ENCODE measurements around the gene MRPL36.
A peak's percentile ranks its signal among the peaks of the same experiment; 100 is the strongest.
"Not testable (repeated sequence)": the region's sequence is repeated elsewhere in the genome, so short reads cannot be mapped to it uniquely, and the experiment has no call there.

MRPL36 gene

DNA sequence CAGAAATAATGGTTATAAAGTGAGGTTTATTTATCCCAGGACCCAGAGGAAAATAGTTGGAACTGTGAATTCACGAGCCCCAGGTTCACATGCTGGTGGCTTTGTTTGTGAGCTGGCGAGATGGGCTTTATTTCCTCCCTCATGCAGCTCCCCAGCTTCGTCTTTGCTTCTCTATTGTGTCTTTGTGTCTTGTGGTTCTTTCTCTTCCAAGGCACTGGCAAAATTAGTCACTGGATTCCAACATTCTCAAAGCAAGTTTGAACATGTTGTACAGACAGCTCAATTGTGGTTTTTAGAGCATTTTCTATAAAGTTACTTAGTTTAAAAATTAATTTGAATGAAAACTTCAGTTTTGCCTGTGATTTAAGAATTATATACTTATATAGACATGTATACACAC lies 8.8 kb upstream of the MRPL36 start:
- Mint-ChIP-seq H3K27ac (no peak overlapping the region), H3K4me1 (peaks cover 41% of the 10 kb centered on the region), H3K27me3 (no peaks in the 10 kb centered on the region), H3K9me3 (no peaks in the 10 kb centered on the region), H3K4me3 (no peak overlapping the region)
- no peak for DNase-seq
- no peak for ATAC-seq

DNA sequence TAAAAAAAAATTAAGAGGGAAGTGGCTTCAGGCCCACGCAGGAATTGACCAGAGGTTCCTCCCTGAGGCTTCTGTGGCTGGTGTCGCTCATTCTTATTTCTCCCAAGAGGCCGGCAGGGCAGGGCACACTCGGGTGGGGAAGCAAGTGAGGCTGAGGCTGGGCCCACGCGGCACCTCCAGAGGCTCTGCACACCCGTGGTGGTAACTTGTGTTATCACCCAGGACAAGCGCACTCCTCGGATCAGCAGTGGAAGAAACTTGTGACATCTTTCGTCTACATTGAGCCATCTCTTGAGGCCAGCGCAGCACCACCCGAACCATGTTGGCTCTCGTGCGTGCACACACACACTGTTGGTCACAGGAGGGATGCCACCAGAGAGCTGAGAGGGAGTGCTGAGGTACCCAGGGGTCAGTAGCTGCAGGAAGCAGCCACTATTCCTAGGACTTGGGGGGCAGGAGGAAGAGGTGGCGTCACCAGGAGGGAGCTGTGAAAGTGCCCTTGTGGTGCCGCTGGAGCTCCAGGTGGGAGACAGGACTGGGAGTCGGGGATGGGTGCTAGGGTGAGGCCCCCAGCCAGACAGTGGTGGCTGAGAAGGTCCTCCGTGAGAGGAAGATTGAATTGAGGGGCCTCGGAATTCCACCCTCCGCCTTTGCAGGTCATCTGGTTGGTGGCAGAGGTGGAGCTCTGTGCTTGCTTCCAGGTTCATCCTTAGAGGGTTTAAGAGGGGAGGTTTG lies 8.0 kb upstream of the MRPL36 start:
- peaks cover 49% of the 10 kb centered on the region for H3K4me1 Mint-ChIP-seq
- no peaks in the 10 kb centered on the region for H3K27me3 Mint-ChIP-seq
- no peak for ATAC-seq
- no peak overlapping the region for H3K27ac Mint-ChIP-seq
- no peaks in the 10 kb centered on the region for H3K9me3 Mint-ChIP-seq
- no peak overlapping the region for H3K4me3 Mint-ChIP-seq
- DNase-seq: no peak

DNA sequence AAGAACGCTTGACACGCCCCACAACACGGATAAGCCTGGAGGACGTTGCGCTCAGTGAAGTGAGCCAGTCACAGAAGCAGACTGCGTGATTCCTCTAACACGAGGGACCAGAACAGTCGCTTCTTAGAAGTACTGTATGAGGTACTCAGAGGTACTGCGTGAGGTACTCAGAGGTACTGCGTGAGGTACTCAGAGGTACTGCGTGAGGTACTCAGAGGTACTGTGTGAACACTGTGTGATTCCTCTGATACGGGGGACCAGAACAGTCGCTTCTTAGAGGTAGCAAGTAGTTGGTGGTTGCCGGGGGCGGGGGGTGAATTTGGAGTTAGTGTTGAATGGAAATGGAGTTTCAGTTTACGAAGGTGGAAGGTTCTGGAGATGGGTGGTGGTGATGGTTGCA lies 7.3 kb upstream of the MRPL36 start:
- Mint-ChIP-seq H3K9me3 (no peaks in the 10 kb centered on the region), H3K27me3 (no peaks in the 10 kb centered on the region), H3K4me3 (no peak overlapping the region), H3K27ac (no peak overlapping the region), H3K4me1 (peaks cover 56% of the 10 kb centered on the region)
- no peak for DNase-seq
- ATAC-seq: peak; percentile 69

DNA sequence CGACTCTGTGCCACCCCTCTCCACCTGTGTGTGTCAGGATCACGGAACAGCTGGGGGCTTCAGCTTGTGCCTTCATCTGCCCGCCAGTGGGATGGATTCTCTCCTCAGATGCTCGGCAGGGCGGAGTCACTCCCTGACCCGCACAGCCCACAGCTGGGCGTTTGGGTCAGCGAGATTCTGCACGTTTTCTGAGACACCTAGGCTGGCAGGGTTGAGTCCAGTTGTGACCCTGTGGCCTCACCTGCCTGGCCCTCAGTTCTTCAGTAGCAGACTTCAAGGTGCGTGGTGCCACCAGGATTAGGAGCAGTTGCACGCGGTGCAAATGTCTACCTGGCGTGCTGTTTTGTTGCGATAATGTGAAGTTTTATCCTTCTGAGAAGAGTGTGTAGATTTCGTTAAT lies 6.6 kb upstream of the MRPL36 start:
- Mint-ChIP-seq H3K27me3 (no peaks in the 10 kb centered on the region), H3K9me3 (no peaks in the 10 kb centered on the region), H3K4me1 (peaks cover 58% of the 10 kb centered on the region), H3K27ac (peak overlapping the region in 1 of 2 donors; percentile 19), H3K4me3 (no peak overlapping the region)
- ATAC-seq (no peak), DNase-seq (no peak)

DNA sequence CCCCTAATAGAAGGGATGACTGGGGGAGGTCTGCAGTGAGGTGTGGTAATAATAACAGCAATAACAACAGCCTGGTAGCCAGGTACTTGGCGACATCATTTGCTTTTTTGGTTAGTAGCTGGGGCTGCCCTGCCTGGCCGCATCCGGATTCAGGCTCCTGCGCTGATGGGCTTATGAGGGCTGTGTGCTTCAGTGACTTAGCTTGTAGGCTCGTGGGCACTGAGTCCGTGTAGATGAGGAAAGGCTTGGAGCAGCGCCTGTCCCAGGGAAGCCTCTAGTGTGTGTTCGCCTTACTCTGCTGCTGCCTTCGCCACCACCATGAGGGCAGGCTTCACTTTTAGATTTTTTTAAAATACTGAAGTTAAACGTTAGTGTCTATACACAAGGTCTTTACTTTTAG lies 6.1 kb upstream of the MRPL36 start:
- H3K9me3 Mint-ChIP-seq: no peaks in the 10 kb centered on the region
- DNase-seq: no peak
- no peak for ATAC-seq
- H3K4me3 Mint-ChIP-seq: no peak overlapping the region
- peaks cover 58% of the 10 kb centered on the region for H3K4me1 Mint-ChIP-seq
- H3K27ac Mint-ChIP-seq: no peak overlapping the region
- no peaks in the 10 kb centered on the region for H3K27me3 Mint-ChIP-seq

DNA sequence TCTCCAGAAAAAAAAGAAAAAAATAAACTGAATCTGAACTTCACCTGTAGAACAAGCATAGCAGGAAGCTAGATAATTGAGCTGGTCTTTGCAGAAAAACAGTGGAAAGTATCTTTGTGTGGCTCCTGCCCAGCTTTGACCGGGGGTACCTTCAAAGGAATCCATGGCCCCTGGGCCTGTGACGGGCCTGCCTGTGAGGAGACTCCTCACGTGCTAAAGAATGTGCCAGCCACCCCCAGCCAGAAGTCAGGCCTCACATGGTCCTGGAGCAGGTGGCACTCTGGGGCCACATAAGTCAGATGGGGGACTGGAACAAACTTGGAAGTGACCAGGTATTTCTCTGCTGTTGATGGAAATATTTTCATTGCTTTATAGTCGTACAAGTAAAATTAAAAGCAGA lies 5.7 kb upstream of the MRPL36 start:
- no peak for DNase-seq
- Mint-ChIP-seq H3K4me1 (peaks cover 58% of the 10 kb centered on the region), H3K9me3 (no peaks in the 10 kb centered on the region), H3K27me3 (no peaks in the 10 kb centered on the region), H3K27ac (no peak overlapping the region), H3K4me3 (no peak overlapping the region)
- ATAC-seq: no peak

DNA sequence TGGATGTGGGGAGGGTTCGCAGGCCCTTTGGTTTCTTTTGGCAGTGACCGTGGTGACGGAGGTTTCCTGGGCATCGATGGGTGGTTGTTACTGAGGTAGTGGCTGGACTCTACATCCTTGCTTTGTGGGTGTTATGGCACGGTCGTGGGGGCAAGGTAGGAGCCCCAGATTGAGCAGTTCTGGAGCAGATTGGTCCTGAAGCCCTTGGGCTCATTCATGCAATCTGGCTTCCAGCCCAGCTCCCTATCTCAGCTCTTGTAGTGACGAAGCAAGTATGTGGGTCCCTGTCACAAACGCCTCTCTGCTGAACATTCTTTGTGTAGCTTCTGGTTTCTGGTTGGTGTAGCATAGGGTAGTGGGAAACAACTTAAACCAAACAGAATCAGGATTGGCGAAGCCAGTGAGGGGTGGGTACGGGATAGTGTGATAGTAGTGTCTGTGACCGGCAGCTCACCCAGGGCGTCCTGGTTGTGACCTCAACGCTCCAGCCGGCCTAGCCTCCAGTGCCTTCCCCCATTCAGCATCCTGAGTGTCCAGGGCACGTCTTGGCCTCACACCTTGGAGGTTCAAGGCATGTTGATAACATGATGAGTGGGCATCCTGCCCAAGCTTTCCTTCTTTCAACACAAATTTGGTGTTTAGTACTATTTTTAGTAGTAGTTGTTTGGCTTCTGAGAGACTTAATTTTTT lies 4.5 kb upstream of the MRPL36 start:
- Mint-ChIP-seq H3K27ac (peak overlapping the region in 1 of 2 donors; percentile 10), H3K4me3 (no peak overlapping the region), H3K27me3 (no peaks in the 10 kb centered on the region), H3K4me1 (peaks cover 56% of the 10 kb centered on the region), H3K9me3 (no peaks in the 10 kb centered on the region)
- ATAC-seq: no peak
- no peak for DNase-seq

DNA sequence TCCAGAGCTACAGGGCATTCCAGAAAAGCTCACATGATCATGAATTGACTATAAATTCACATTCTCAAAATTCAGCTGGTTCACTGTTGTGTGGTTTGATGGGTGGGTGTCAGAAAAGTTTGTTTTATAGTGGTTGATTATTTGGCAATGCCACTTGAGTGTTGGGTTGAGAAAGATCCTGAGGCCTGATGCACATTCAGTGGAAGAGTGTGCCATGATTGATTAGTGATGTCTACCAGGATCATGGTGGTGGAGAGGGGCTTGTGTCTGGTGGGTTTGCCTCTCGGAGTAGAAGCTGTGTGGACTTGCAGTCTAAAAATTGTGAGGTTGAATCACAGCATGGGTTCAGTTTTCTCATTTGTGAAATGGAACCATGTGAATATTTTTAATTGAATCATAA lies 3.6 kb upstream of the MRPL36 start:
- DNase-seq (no peak), ATAC-seq (no peak)
- Mint-ChIP-seq H3K27me3 (no peaks in the 10 kb centered on the region), H3K27ac (no peak overlapping the region), H3K4me1 (peaks cover 57% of the 10 kb centered on the region), H3K4me3 (peak overlapping the region in 1 of 2 donors; percentile 92), H3K9me3 (no peaks in the 10 kb centered on the region)

DNA sequence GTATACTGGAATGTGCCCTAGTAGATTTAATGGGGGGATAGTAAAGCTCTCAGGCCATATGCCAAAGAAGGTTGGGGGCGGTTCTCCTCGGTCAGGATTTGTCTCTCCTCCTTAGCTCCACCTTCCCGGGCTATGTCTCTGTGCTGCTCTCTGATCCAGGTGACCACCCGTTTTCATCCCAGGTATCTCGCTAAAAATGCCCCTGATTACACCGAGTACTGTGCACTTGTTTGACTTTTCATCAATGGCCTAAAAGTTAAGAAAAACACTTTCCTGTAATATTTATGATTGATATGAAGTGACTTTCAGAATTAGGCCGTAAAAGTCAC lies 2.3 kb upstream of the MRPL36 start:
- Mint-ChIP-seq H3K4me1 (peaks cover 59% of the 10 kb centered on the region), H3K27me3 (no peaks in the 10 kb centered on the region), H3K27ac (peak overlapping the region; percentile 59 to 85), H3K4me3 (peak overlapping the region; percentile 92 to 97), H3K9me3 (no peaks in the 10 kb centered on the region)
- DNase-seq (no peak), ATAC-seq (no peak)

DNA sequence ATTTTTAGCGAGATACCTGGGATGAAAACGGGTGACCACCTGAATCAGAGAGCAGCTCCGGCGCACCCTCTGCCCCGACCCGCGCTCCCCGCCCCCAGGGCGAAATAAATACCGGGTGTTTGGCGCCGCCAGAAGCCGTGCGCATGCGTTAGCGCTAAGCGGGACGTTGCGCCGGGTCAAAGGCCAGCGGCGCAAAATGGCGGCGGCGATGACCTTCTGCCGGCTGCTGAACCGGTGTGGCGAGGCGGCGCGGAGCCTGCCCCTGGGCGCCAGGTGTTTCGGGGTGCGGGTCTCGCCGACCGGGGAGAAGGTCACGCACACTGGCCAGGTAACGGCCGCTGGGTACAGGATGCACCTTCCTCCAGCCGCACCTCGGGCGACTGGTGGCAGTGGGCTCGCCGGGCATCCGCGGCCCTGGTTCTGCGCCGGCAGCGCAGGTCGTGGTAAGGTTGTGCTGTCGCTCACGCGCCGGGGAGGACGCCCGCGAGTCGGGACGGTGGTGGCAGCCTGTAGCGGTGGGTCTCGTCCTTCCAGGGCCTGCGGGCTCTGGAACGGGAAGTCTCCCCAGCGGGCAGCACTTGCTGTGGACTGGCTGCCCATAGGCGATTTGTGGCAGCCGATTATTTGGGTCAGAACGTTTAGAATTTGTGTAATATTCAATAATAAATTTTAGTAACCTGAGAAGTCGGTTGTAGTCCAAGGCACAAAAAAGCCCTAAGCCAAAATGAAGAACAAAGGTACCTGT lies 1.8 kb upstream of the MRPL36 start, which contains the start of gene NDUFS6:
TSS of gene NDUFS6 (plus strand) at position 186 of the 745 bp plus-strand sequence. CDS start at position 197, 11 bp downstream.
- peak; percentile 67 for ATAC-seq
- Mint-ChIP-seq H3K9me3 (no peaks in the 10 kb centered on the region), H3K4me1 (peaks cover 62% of the 10 kb centered on the region)

DNA sequence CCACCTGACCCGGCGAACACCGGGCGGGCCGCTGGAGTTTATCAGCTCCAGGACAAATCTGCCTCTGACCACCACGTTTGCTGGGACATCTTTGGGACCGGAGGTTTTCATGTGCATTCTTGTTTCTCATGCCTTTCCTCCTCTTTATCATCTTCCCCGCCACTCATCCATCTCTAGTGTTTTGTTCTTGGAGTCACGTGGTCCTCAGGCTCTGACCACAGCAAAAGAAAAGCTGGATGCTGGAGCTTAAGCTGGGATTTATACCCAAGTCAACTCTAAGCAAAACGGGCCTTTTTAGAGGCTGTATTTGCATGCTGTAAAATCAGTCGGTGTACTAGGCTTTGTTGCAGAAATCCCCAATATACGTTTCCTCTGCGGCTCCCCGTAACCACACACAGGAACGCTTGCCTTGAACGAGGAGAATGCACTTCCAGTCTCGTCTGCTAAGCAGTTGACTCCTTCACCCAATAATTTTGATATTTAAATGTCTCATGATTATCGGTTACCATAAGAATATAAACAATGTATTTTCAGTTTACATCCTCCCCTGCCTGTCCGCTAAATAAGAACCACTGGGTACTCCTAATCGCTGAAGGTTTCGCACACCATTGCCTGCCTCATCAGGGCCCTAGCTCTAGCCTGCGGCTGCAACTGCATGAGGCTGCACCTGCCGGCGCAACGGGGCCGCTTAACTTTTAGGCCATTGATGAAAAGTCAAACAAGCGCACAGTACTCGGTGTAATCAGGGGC lies 1.0 kb upstream of the MRPL36 start:
- H3K4me3 Mint-ChIP-seq: peak overlapping the region; percentile 92 to 97
- H3K9me3 Mint-ChIP-seq: no peaks in the 10 kb centered on the region
- H3K27ac Mint-ChIP-seq: peak overlapping the region; percentile 92 to 94
- DNase-seq (peak; percentile 62 to 68), ATAC-seq (peak; percentile 76)
- H3K27me3 Mint-ChIP-seq: no peaks in the 10 kb centered on the region
- peaks cover 67% of the 10 kb centered on the region for H3K4me1 Mint-ChIP-seq

More for the DNA sequence above, 1.8 kb upstream of the MRPL36 start, which contains the start of gene NDUFS6:
- peak; percentile 76 to 81 for DNase-seq
- Mint-ChIP-seq H3K4me3 (peak within 1 kb of the TSS; percentile 92 to 97), H3K27me3 (no peaks in the 10 kb centered on the region), H3K27ac (peak within 1 kb of the TSS; percentile 92 to 94)

DNA sequence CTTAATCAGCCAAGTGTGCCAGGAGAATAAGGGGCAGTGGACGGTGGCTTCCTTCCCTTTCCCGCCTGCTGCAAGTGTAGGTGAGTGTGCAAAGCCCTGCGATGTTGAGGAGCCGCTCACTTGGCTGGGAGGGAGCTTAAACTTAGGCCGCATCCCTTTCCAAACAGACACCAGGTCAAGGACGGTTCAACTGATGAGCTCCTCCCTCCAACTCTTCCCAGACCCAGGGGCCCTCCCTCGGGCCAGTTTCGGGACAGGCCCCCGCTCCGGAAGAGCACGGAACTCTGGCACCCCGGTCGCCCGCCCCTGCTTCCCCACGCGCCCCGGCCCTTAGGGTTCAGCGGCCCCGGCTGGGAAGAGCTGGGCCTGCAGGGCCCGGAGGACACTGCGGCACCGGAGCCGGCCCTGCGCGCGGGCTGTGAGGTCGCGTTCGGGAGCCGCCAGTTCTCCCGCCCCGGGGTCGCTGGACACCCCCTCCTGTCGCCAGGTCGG lies 481 bp downstream of the MRPL36 start:
- H3K4me3 Mint-ChIP-seq: peak overlapping the region; percentile 92 to 97
- H3K4me1 Mint-ChIP-seq: peaks cover 73% of the 10 kb centered on the region
- ATAC-seq (peak; percentile 58), DNase-seq (peak; percentile 33 to 43)
- no peaks in the 10 kb centered on the region for H3K27me3 Mint-ChIP-seq
- H3K9me3 Mint-ChIP-seq: no peaks in the 10 kb centered on the region
- peak overlapping the region; percentile 63 to 95 for H3K27ac Mint-ChIP-seq

DNA sequence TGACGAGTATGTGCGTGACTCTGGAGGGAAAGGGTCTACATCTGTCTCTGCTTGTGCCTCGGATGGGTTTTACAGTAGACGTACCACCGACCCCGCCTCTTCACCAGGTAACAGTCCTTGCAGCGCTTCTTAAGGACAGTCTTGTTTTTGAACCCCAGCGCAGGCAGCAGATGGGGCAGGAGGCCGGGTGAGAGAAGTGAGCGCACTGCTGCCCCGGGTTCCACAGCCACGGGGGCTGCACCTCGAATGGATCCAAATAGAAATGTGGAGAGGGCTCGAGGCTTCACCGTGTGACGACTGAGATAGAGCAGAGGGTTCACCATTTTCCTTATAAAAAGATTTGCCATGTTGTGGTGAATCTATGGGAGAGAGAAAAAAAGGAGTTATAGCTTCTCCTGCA lies 1.0 kb downstream of the MRPL36 start:
- H3K27me3 Mint-ChIP-seq, H3K9me3 Mint-ChIP-seq, DNase-seq, ATAC-seq: not testable (repeated sequence)
- peak overlapping the region; percentile 92 to 97 for H3K4me3 Mint-ChIP-seq
- H3K27ac Mint-ChIP-seq: peak overlapping the region; percentile 63 to 65
- H3K4me1 Mint-ChIP-seq: peaks cover 73% of the 10 kb centered on the region

DNA sequence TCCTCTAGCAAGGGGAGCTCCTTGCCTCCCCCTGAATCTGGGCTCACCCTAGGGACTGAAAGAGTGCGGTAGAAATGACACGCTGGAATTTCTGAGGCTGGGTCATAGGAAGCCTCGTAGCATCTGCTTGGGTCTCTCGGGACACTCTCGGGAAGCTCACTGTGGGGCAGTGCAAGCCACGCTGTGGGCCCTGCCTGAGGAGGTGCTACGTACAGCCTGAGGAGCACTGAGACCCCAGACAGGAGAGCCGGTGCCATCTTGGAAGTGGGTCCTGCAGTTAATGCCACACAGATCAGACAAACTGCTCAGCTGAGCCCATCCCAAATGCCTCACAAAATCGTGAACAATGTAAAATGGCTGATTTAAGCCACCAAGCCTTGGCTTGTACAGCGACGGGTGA lies 1.8 kb downstream of the MRPL36 start:
- no peaks in the 10 kb centered on the region for H3K27me3 Mint-ChIP-seq
- ATAC-seq: no peak
- DNase-seq: no peak
- no peaks in the 10 kb centered on the region for H3K9me3 Mint-ChIP-seq
- no peak overlapping the region for H3K27ac Mint-ChIP-seq
- peak overlapping the region; percentile 29 to 97 for H3K4me3 Mint-ChIP-seq
- peaks cover 73% of the 10 kb centered on the region for H3K4me1 Mint-ChIP-seq

DNA sequence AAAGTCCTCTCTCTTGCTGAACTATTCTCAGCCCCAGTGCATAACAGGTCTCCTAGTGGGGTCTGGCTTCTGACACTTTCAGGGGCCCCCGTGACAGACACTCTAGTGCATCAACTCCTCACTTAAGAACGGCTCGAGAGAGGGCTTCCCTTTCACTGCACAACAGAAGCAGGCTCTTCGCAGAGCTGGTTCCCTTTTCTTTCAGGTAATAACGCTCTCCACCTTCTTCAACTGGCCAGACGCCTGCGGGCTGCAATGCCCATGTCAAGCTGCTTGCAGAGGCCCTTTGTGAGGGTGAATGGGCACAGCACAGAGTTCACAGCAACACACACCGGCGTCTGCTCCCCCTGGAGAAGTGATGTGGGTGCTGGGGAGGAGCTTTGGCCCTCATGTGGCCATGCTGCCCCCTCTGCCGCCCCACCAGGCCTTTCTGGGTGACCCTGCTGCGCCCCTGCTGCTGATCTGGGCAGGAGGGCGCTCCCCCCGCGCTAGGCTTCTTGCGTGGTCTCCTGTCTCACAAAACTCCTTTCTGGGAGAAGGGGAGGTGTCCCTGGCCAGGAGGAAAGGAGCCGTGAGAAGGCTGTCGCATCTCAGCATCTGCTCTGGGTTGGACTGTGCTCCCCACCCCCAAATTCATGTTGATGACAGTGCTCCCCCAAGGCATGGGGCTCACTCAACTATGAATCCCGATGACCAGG lies 2.4 kb downstream of the MRPL36 start:
- DNase-seq: no peak
- Mint-ChIP-seq H3K4me1 (peaks cover 73% of the 10 kb centered on the region), H3K4me3 (peak overlapping the region in 1 of 2 donors; percentile 97), H3K27ac (no peak overlapping the region), H3K27me3 (no peaks in the 10 kb centered on the region), H3K9me3 (no peaks in the 10 kb centered on the region)
- no peak for ATAC-seq
